Fibroblast of lung (primary cell): Measurements from ENCODE around the gene PGAM5. TPM values are rescaled to one million over a fixed set of nuclear protein-coding genes. Genes with fewer than 3 reads are reported as not detected.

Experiments
- DNase-seq, 2 donors: peaks; one replicate each; pipeline versions ENCODE4 v3.0.0 to v3.0.0-alpha.2; 2010; ENCODE audit warnings: low read depth in 2 of 2
- H2AFZ ChIP-seq: 2 replicates; pipeline ENCODE4 v1.5.1; 2012; ENCODE audit warnings: low read length, control low read depth, inconsistent platforms
- H3K27ac ChIP-seq: 2 replicates; pipeline ENCODE4 v1.5.1; 2011; ENCODE audit warnings: low read length, control low read depth; ENCODE audit not compliant: insufficient read depth
- H3K27me3 ChIP-seq: 2 replicates; pipeline ENCODE4 v1.5.1; 2011; ENCODE audit warnings: mild to moderate bottlenecking, low read length; ENCODE audit not compliant: control insufficient read depth, insufficient read depth
- H3K36me3 ChIP-seq: 2 replicates; pipeline ENCODE4 v1.5.1; 2011; ENCODE audit warnings: low read length; ENCODE audit not compliant: control insufficient read depth, insufficient read depth
- H3K4me1 ChIP-seq: 2 replicates; pipeline ENCODE4 v1.5.1; 2011; ENCODE audit warnings: low read length; ENCODE audit not compliant: control insufficient read depth, insufficient read depth; ENCODE audit errors: extremely low read depth
- H3K4me2 ChIP-seq: 2 replicates; pipeline ENCODE4 v1.5.1; 2011; ENCODE audit warnings: low read length, control low read depth; ENCODE audit not compliant: insufficient read depth; ENCODE audit errors: extremely low read depth
- H3K4me3 ChIP-seq, 4 experiments: fragments of 200-600 bp in 1 of 4; sonication (generic) in 1 of 4; replicated peaks in 1 of 4; 2 replicates each; pipeline ENCODE4 v1.5.1; 2011 to 2016; ENCODE audit warnings: low read length in 4 of 4, low read depth in 3 of 4, mild to moderate bottlenecking in 3 of 4, control low read depth in 2 of 4, inconsistent platforms in 1 of 4, mixed read lengths in 1 of 4; ENCODE audit not compliant: insufficient read depth in 1 of 4; ENCODE audit errors: control extremely low read depth in 1 of 4
- H3K79me2 ChIP-seq: 2 replicates; pipeline ENCODE4 v1.5.1; 2012; ENCODE audit warnings: mild to moderate bottlenecking, low read length, inconsistent platforms; ENCODE audit not compliant: control insufficient read depth, insufficient read depth
- H3K9ac ChIP-seq: 2 replicates; pipeline ENCODE4 v1.5.1; 2011; ENCODE audit warnings: mild to moderate bottlenecking, low read length, control low read depth; ENCODE audit not compliant: insufficient read depth
- H3K9me3 ChIP-seq: 2 replicates; pipeline ENCODE4 v1.5.1; 2012; ENCODE audit warnings: low read depth, low read length; ENCODE audit not compliant: control insufficient read depth, insufficient read depth
- H4K20me1 ChIP-seq: 2 replicates; pipeline ENCODE4 v1.5.1; 2011; ENCODE audit warnings: low read length; ENCODE audit not compliant: control insufficient read depth, insufficient read depth; ENCODE audit errors: extremely low read depth
- EZH2 ChIP-seq: IDR thresholded peaks from 2 replicates; pipeline ENCODE4 v1.5.1; 2012; ENCODE audit warnings: low read length, control low read depth, mild to moderate bottlenecking; ENCODE audit errors: missing control alignments
- polyA plus RNA-seq, 2 donors: library from polyadenylated mRNA; depleted of rRNA in 1 of 2; stranded (reverse) in 1 of 2; unstranded in 1 of 2; fragments of >200 nt; gene quantifications; 2 replicates each; pipeline ENCODE4 v1.2.1, GENCODE V29; 2011 to 2012; ENCODE audit warnings: missing spikeins in 1 of 2
- total RNA-seq: library from RNA; depleted of rRNA; stranded (reverse); fragments of >200 nt; gene quantifications from 2 replicates; pipeline ENCODE4 v1.2.1, GENCODE V29; 2014
- TF ChIP-seq, protein P1 (sequence below), 2 donors: IDR thresholded peaks in 1 of 2; conservative IDR thresholded peaks in 1 of 2; 1 replicate in 1 of 2; 2 replicates in 1 of 2; pipeline ENCODE4 v1.5.1; 2011 to 2012; ENCODE audit warnings: low read length in 2 of 2, control low read depth in 1 of 2, inconsistent platforms in 1 of 2, low read depth in 1 of 2, mild to moderate bottlenecking in 1 of 2

Gene PGAM5
- total and polyA plus RNA-seq, 2 donors (not counting 1 experiment from before 2014, with no cell fraction given): 9.8 to 27.1 TPM

- Histone ChIP-seq H3K4me1 (no peaks in the 10 kb centered on the region), H3K4me3 (no peak overlapping the region), H2AFZ (no peak overlapping the region), H3K36me3 (peaks cover 46% of the 10 kb centered on the region), H3K9ac (no peak overlapping the region), H3K79me2 (peaks cover 37% of the 10 kb centered on the region), H3K9me3 (no peaks in the 10 kb centered on the region), H3K27ac (no peak overlapping the region), H3K4me2 (no peak overlapping the region), H3K27me3 (no peaks in the 10 kb centered on the region), H4K20me1 (no peaks in the 10 kb centered on the region)
- no peak for DNase-seq
- no peak for TF ChIP-seq EZH2
- TF ChIP-seq, protein P1, sequence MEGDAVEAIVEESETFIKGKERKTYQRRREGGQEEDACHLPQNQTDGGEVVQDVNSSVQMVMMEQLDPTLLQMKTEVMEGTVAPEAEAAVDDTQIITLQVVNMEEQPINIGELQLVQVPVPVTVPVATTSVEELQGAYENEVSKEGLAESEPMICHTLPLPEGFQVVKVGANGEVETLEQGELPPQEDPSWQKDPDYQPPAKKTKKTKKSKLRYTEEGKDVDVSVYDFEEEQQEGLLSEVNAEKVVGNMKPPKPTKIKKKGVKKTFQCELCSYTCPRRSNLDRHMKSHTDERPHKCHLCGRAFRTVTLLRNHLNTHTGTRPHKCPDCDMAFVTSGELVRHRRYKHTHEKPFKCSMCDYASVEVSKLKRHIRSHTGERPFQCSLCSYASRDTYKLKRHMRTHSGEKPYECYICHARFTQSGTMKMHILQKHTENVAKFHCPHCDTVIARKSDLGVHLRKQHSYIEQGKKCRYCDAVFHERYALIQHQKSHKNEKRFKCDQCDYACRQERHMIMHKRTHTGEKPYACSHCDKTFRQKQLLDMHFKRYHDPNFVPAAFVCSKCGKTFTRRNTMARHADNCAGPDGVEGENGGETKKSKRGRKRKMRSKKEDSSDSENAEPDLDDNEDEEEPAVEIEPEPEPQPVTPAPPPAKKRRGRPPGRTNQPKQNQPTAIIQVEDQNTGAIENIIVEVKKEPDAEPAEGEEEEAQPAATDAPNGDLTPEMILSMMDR (conservative IDR thresholded peaks at IDR 0.05 in 1 of 2, IDR thresholded peaks at IDR 0.05 in 1 of 2; ENCODE audit: low read depth in 1 of 2, low read length in 2 of 2): no peak
Measured at GRCh38 chr12:132740652-132741051, 30.0 kb downstream of the PGAM5 start.

GRCh38 chr12:132741620-132742019 is 31.0 kb downstream of the PGAM5 start:
- Histone ChIP-seq H3K36me3 (peaks cover 43% of the 10 kb centered on the region), H3K27ac (no peak overlapping the region), H3K79me2 (peaks cover 38% of the 10 kb centered on the region), H3K4me1 (no peaks in the 10 kb centered on the region), H3K4me2 (no peak overlapping the region), H4K20me1 (no peaks in the 10 kb centered on the region), H3K9me3 (no peaks in the 10 kb centered on the region), H3K27me3 (no peaks in the 10 kb centered on the region), H3K4me3 (no peak overlapping the region), H2AFZ (no peak overlapping the region), H3K9ac (no peak overlapping the region)
- TF ChIP-seq, protein P1 (conservative IDR thresholded peaks at IDR 0.05 in 1 of 2, IDR thresholded peaks at IDR 0.05 in 1 of 2; ENCODE audit: low read depth in 1 of 2, low read length in 2 of 2): no peak
- TF ChIP-seq EZH2: no peak
- no peak for DNase-seq

GRCh38 chr12:132743831-132744230 is 33.2 kb downstream of the PGAM5 start:
- H3K9me3 ChIP-seq: no peaks in the 10 kb centered on the region
- H3K27ac ChIP-seq: no peak overlapping the region
- no peaks in the 10 kb centered on the region for H3K27me3 ChIP-seq
- no peak overlapping the region for H2AFZ ChIP-seq
- H3K4me3 ChIP-seq: no peak overlapping the region
- no peak for TF ChIP-seq EZH2
- TF ChIP-seq, protein P1 (conservative IDR thresholded peaks at IDR 0.05 in 1 of 2, IDR thresholded peaks at IDR 0.05 in 1 of 2; ENCODE audit: low read depth in 1 of 2, low read length in 2 of 2): no peak
- H3K4me2 ChIP-seq: no peak overlapping the region
- no peaks in the 10 kb centered on the region for H4K20me1 ChIP-seq
- peaks cover 52% of the 10 kb centered on the region for H3K36me3 ChIP-seq
- H3K79me2 ChIP-seq: peaks cover 55% of the 10 kb centered on the region
- H3K9ac ChIP-seq: no peak overlapping the region
- no peaks in the 10 kb centered on the region for H3K4me1 ChIP-seq
- DNase-seq: no peak
